Measurements from ENCODE around the gene SYN1. TPM values are rescaled to one million over a fixed set of nuclear protein-coding genes. Genes with fewer than 3 reads are reported as not detected.

Gene SYN1
- polyA plus RNA-seq, 2 of the 4 experiments (the other 2 are of a cell fraction), result 0.05 TPM; not detected in 1

DNA sequence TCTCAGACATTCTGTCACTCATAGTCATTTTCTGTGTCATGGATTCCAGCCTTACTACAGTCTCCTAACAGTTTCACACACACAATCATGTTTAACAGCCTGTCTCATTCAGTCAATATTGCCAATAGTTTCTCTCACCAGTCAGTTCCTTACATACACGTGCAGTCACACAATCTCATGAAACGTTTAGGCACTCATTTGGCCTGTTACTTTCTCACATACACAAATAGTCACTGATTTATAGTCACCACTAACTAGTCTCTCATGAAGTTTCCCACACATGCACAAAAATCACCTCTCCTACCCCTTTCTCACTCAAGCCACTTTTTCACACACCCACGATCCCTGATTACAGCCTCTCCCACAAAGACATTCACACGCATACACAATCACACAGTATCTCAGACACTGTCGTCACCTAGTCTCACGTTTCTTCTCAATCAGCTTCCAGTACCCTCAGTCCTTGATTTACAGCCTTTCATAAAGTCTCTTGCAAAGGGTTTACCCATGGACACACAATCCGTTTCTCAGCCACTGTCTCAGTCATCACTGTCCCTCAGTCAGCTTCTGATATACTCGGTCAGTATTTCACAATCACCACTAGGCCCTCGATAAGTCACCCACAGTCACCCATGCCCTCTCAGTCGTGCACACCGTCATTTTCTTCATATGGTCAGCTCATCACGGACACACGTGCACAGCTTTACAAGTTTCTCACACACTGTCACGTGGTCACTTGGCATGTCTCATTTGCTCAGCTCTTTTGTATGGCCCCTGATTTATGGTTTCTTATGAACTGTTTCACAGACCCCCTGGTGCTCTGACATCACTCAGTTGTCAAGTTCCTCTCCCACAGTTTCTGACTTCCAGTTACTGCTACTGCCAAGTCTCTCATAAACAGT is 14.3 kb upstream of the SYN1 start:
- ATAC-seq (no peak), FAIRE-seq (peak; percentile 54), DNase-seq (ENCODE audit: low read depth in 1 of 2, low spot score in 1 of 2) (no peak)
- Histone ChIP-seq H3K27ac (no peak overlapping the region), H3K9me3 (no peaks in the 10 kb centered on the region), H3K4me3 (no peak overlapping the region), H3K4me2 (no peak overlapping the region), H3K4me1 (no peaks in the 10 kb centered on the region)
- POLR2A ChIA-PET, result no interaction called here
- 87% methylated on average over 14 of the region's 14 CpGs for WGBS (ENCODE audit: missing lambda C conversion rate)
- TF ChIP-seq ESRRA (IDR thresholded peaks at IDR 0.05; ENCODE audit: borderline replicate concordance, low read length) (no peak), HOXB5 (CRISPR knock-in tag; IDR thresholded peaks at IDR 0.05) (no peak), JUNB (IDR thresholded peaks at IDR 0.05) (no peak), CTCF (IDR thresholded peaks at IDR 0.05) (no peak), EP300 (IDR thresholded peaks at IDR 0.05) (no peak), GATA3 (IDR thresholded peaks at IDR 0.05; ENCODE audit: borderline replicate concordance) (no peak), MAFK (IDR thresholded peaks at IDR 0.05; ENCODE audit: partially characterized antibody) (no peak), KDM5A (IDR thresholded peaks at IDR 0.05) (no peak), FOSL2 (IDR thresholded peaks at IDR 0.05) (no peak), FOSL2 (CRISPR knock-in tag; IDR thresholded peaks at IDR 0.05) (no peak)
- TF ChIP-seq, protein P1, sequence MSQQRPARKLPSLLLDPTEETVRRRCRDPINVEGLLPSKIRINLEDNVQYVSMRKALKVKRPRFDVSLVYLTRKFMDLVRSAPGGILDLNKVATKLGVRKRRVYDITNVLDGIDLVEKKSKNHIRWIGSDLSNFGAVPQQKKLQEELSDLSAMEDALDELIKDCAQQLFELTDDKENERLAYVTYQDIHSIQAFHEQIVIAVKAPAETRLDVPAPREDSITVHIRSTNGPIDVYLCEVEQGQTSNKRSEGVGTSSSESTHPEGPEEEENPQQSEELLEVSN (IDR thresholded peaks at IDR 0.05; ENCODE audit: borderline replicate concordance, low read depth), result no peak
- CTCF ChIA-PET, result no interaction called here

DNA sequence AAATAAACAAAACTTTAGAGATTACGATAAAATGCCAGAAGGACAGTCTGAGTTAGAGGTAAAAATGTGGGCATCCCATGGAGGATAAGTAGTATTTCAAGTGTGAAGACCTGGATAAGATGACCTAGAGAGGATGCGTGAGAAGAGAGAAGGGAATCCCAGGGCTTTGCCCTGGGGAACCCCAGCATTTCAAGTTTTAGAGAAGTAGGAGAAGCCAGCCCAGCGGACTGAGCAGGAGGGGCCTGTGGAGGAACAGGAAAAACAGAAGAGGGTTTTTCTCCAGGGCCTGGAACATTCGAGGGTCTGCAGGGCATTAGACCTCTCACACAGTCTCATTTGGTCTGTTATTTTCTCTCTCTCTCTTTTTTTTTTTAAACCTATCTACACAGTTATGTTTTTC is 13.0 kb upstream of the SYN1 start:
- Histone ChIP-seq H3K4me3 (no peak overlapping the region), H3K4me1 (no peaks in the 10 kb centered on the region), H3K4me2 (no peak overlapping the region), H3K9me3 (no peaks in the 10 kb centered on the region), H3K27ac (no peak overlapping the region)
- ATAC-seq (no peak), DNase-seq (ENCODE audit: low read depth in 1 of 2, low spot score in 1 of 2) (no peak), FAIRE-seq (no peak)
- ChIA-PET CTCF (no interaction called here), POLR2A (no interaction called here)
- TF ChIP-seq PBX3 (IDR thresholded peaks at IDR 0.05) (no peak), CBX2 (IDR thresholded peaks at IDR 0.05; ENCODE audit: borderline replicate concordance, low read depth) (no peak), KDM1A (IDR thresholded peaks at IDR 0.05; ENCODE audit: low read depth) (no peak), HDAC2 (IDR thresholded peaks at IDR 0.05) (no peak), MAZ (IDR thresholded peaks at IDR 0.05; ENCODE audit: borderline replicate concordance, low read depth, low read length) (no peak), TFCP2L1 (CRISPR knock-in tag; IDR thresholded peaks at IDR 0.05) (no peak), POLR2A (IDR thresholded peaks at IDR 0.05; ENCODE audit: low read length) (no peak), CTCF (IDR thresholded peaks at IDR 0.05) (no peak), RAD21 (conservative IDR thresholded peaks at IDR 0.05 in 1 of 2, IDR thresholded peaks at IDR 0.05 in 1 of 2) (no peak), FOSB (CRISPR knock-in tag; IDR thresholded peaks at IDR 0.05) (no peak)
- TF ChIP-seq, protein P1 (IDR thresholded peaks at IDR 0.05; ENCODE audit: borderline replicate concordance, low read depth), result no peak
- TF ChIP-seq, protein P2, sequence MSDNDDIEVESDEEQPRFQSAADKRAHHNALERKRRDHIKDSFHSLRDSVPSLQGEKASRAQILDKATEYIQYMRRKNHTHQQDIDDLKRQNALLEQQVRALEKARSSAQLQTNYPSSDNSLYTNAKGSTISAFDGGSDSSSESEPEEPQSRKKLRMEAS (IDR thresholded peaks at IDR 0.05), result no peak
- TF ChIP-seq, protein P3, sequence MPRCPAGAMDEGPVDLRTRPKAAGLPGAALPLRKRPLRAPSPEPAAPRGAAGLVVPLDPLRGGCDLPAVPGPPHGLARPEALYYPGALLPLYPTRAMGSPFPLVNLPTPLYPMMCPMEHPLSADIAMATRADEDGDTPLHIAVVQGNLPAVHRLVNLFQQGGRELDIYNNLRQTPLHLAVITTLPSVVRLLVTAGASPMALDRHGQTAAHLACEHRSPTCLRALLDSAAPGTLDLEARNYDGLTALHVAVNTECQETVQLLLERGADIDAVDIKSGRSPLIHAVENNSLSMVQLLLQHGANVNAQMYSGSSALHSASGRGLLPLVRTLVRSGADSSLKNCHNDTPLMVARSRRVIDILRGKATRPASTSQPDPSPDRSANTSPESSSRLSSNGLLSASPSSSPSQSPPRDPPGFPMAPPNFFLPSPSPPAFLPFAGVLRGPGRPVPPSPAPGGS (IDR thresholded peaks at IDR 0.05), result no peak
- WGBS (ENCODE audit: missing lambda C conversion rate), result 90% methylated on average over 4 of the region's 4 CpGs

Data from A549 (cell line).